NCI-H446 treated with DMSO at 0.1 percent for 48 hours (cell line): ENCODE data around the gene CCL16.
A peak's percentile ranks its signal among the peaks of the same experiment; 100 is the strongest.

Experiments used
- DNase-seq: peaks from one replicate; lab custom pipeline; 2025; lab: John Stamatoyannopoulos, UW

CCL16 gene

GRCh38 chr17:35936063-35936462 lies 45.2 kb downstream of the CCL16 start:
- no peak for DNase-seq

GRCh38 chr17:35934760-35935159 lies 46.5 kb downstream of the CCL16 start:
- no peak for DNase-seq

- no peak for DNase-seq
Measured at GRCh38 chr17:35932586-35932985, 48.7 kb downstream of the CCL16 start.

GRCh38 chr17:35931794-35932425 lies 49.4 kb downstream of the CCL16 start:
- DNase-seq = no peak

DNA sequence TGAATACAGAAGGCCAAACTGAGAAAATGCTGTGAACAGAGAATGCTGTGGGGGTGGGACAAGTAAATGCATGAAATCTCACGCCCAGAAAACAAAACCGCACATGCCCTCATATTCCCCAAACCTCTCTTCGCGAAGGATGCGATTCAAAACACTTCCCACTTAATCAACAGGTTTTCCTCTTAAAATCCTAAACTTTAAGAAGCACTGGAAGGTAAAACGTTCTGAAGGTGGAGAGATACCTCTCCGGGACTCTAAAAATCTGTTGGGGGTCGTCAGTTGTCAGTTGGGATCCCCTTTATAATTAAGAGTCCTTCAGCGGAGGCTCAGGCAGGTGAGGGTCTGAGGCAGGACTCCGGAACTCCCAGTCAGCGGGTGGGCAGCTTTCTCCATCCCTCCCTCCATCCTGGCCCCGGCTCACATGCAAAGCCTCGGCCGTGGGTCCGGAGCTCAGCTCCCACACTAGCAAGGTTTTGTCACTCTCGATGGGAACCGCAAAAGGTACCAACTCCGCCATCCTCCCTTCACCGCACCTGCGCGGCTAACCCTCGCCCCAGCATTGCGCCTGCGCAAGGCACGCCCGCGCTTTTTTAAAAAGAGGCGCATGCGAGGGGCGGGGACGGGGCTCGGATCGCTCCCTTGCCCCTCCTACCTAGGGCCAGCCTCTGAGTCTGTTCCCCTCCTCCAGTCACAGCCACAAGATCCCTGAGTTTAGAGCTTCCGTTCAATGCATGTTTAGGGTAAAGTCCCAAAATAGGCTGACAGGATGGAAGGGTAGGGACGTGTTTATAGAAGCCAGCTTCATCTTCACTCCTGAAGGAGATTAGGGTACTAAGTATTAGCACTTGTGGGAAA lies 50.9 kb downstream of the CCL16 start, which contains the start of gene RDM1:
Gene RDM1, minus strand, starts transcription at position 563 of the 855 bp plus-strand sequence. Its CDS starts 46 bp downstream, at position 517.
- peak; percentile 29 for DNase-seq

DNA sequence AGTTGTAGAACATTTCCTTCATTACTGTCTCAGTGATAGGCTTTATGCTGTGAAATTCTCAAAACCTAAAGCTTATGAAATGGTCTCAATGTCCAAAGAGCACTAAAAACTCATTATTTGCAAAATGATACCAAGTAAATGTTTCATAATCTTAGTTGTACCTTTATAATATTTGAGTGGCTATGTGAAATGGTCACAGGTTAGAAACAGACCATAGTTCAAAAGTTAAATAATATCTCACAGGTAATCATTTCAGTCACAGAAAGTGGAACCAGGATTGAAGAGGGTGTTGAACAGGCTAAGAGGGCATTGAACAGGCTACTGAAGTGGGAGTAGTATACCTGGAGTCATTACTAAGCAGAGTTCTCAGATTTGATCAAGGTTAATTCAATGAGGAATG lies 53.6 kb downstream of the CCL16 start:
- no peak for DNase-seq
